Gastrocnemius medialis (tissue), 4 donors: ENCODE measurements around the gene PTPRE.

Source experiments
- CTCF ChIP-seq, 5 experiments: fragments of 450-650 bp in 3 of 5; fragments of 200-600 bp in 2 of 5; sonication (generic) in 2 of 5; IDR thresholded peaks in 4 of 5; conservative IDR thresholded peaks in 1 of 5; 1 replicate in 4 of 5; 2 replicates in 1 of 5; pipeline ENCODE4 v1.5.1; 2016 to 2019; ENCODE audit warnings: antibody characterized with exemption in 5 of 5, mild to moderate bottlenecking in 3 of 5, moderate library complexity in 3 of 5
- POLR2A ChIP-seq, 2 donors: fragments of 450-650 bp; IDR thresholded peaks; one replicate each; pipeline ENCODE4 v1.6.1; 2017; ENCODE audit warnings: antibody characterized with exemption in 2 of 2, mild to moderate bottlenecking in 2 of 2, moderate library complexity in 2 of 2

GRCh38 chr10:128044961-128045832 lies 138.3 kb downstream of the PTPRE start:
- TF ChIP-seq CTCF (IDR thresholded peaks at IDR 0.05 in 4 of 5, conservative IDR thresholded peaks at IDR 0.05 in 1 of 5) (no peak), POLR2A (IDR thresholded peaks at IDR 0.05) (no peak)
